GM19324 (cell line): ENCODE measurements around the gene DPF1.

Source experiments
- ATAC-seq: cut with Tn5 transposase; IDR thresholded peaks from one replicate; pipeline ENCODE4 v1.9.1; 2021; ENCODE audit warnings: mild to moderate bottlenecking, moderate library complexity; ENCODE audit not compliant: unreplicated experiment, low FRiP score

DPF1 gene

DNA sequence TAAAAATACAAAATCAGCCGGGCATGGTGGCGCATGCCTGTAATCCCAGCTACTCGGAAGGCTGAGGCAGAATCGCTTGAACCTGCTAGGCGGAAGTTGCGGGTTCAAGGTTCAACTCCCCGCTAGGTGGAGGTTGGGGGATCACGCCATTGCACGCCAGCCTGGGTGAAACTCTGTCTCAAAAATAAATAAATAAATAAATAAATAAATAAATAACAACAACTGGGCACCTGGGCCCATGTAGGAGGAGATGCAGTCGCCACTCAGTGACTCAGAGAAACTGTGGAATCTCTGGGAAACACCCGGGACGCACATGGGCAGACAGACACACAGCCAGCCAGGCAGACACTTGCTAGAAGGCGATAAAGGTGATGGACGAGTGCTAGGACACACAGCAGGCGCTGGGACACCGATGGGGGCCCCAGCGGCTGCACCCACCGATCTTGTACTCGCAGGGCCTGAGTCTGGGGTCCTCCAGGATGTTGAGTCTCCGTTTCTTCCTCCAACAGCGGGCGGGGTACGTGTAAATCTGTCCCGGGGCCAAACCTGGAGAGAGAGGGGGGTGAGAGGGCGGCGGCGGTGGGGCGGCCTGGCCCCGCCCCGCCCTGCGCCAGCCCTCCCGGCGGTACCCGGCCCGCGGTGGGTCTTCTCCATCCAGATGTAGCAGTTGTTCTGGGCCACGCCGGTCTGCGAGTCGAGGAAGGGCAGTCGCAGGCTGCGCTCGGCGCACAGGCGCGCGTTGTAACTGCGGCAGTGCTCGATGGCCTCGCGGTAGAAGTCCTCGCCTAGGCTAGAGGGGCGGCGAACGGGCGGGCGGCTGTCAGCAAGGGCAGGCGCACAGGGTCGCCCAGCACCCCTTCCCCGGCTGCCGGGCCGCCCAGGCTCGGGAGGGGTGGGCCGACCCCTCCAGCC lies 1.8 kb downstream of the DPF1 start:
- no peak for ATAC-seq

DNA sequence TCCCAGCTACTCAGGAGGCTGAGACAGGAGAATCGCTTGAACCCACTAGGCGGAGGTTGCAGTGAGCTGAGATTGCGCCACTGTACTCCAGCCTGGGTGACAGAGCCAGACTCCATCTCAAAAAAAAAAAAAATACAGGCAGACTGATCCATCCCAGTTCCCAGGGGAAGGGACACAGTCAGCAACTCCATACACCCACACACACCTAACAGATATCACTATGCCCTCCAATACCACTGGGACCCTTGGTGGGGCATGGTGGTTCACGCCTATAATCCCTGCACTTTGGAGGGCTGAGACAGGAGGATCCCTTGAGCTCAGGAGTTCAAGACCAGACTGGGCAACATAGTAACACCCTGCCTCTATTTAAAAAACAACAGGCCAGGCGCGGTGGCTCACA lies 2.6 kb downstream of the DPF1 start:
- ATAC-seq, result no peak

DNA sequence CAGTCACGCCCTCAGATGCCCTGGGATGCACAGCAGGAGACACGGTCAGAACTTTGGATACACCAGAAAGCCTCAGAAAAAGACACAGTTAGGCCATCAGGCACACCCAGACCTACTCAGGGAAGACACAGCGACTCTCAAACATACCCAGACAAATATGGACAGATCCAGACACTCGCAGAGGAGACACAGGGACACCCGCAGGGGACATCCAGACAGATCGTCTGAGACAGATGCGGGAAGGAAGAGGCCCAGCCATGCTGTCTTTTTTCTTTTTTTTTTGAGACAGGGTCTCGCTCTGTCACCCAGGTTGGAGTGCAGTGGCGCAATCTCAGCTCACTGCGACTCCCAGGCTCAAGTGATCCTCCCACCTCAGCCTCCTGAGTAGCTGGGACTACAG lies 4.8 kb downstream of the DPF1 start:
- no peak for ATAC-seq

GRCh38 chr19:38218204-38218603 lies 5.8 kb downstream of the DPF1 start:
- ATAC-seq, result no peak

DNA sequence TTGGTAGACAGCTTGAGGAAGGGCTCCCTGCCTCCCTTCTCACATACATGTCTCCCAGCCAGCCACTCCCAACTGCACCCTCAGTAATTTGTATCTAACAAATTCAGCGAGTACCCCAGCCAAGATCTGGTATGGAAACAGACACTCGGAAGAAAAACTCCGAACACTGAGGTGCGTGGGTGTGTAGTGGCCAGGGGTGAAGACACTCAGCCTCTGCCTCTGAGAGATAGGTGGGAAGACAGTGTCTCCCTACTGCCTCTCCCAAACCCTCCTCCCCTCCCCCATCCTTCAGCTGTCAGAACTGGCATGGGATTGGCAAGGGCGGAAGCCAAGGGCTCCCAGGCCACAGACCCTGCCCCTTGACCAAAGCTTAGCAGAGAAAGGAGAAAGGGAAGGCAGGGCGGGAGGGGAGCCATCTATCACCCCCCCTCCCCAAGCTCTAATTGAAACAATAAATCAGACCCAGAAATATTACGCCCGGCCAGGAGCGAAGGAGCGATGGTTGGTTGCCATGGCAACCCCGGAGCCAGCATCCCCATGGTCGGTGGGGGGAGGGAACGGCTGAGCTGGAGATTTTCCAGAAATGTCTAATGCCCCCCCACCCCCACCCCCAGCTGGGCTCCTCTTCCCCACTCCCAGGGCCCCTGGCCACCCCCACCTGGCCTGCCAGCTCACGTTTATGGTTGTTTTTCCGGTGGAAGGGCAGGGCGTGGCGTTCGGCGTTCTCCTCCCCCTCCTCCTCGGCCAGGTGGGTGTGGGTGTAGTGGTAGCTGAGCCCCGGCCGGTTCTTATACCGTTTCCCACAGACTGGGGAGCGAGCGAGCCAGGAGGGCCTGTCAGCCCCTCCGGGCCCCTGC lies 7.0 kb downstream of the DPF1 start:
- ATAC-seq, result no peak

DNA sequence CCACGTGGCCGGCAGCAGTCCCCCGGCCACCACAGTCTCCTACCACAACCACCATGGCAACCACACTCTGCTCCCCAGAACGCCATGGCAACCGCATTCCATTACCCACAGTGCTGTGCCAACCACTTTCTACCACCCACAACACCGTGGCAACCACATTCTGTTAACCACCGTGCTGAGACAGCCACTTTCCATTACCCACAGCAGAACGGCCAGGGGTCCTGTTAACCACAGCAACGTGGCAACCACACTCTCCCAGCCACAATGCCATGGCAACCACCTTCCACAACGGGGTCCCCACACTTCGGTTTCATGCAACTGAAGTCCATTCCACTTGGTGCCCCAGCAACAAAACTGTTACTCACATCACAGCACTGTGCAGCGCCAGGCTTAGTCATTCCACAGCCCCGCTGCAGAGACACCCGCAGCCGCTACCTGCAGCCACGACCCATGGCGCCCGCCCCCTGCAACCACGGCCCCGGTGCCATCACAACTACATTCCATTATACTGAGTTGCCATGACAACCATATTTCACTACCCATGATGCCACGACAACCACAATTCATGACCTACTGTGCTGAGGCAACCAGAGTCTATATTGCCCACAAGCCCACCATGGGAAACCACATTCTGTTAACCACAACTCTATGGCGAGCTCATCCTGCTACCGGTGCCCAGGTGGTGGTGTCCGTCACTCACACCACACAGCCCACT lies 10.0 kb downstream of the DPF1 start:
- no peak for ATAC-seq

GRCh38 chr19:38213469-38213868 lies 10.6 kb downstream of the DPF1 start:
- ATAC-seq, result no peak

DNA sequence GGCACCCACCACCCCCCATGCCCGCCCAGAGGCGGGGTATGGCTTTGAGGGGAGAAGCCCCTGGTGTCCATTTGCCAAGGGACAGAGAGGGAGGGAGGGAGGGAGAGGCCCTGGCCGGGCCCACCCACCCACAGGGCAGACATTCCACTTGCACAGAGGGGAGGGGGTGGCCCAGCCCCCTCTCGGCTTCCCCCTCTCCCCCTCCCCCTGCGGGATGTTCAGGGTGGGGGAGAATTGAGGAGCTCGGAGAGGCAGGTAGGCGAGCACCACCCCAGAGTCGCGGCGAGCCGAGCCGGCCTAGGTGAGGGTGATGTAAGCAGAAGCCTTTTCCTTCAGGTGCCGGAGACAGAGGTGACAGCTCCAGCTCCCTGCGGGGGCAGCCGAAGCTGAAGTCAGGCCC lies 12.3 kb downstream of the DPF1 start:
- ATAC-seq, result no peak

DNA sequence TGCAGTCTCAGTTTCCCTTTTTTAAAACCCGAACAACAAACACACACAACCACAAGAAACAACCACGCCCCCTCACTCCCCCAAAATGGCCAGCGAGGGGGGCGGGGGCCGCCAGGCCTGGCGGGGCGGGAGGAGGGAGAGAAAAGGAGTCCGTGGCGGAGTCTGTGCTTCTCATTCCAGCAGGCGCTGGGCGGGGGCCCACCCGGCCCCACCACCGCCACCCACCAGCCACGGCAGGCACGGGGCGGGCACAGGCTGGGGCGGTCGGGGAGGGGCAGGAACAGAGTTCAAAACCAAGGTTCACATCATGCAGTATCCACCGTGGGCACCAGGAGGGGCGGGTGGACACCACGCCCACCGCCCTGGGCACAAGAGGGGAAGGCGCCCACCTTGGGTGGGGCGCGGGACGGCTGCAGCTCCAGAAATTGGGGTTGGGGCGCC lies 12.9 kb downstream of the DPF1 start:
- ATAC-seq, result no peak

DNA sequence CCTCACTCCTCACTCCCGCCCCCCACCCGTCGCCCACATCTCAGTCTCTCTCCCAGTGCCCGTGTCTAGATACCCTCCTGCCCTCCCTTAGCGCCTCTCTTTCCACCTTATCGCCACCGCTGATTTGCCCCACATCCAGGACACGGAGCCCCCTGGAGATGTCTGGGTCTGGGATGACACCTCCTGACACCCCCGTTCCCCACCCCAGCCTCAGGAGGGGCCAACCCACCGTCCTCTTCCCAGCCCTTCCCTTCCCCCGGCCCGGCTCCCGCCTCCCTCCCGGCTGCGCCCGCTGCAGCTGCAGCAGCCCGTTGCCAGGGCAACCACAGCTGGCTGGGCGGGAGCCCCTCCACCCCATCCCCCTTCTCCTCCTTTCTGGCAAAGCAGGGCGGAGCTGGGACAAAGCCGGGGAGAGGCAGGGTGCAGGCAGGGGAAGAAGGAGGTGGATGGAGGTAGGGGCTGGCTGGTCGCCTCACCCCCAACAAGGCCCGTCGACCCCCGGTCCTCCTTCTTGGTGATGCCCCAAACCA lies 13.5 kb downstream of the DPF1 start:
- ATAC-seq, result no peak

DNA sequence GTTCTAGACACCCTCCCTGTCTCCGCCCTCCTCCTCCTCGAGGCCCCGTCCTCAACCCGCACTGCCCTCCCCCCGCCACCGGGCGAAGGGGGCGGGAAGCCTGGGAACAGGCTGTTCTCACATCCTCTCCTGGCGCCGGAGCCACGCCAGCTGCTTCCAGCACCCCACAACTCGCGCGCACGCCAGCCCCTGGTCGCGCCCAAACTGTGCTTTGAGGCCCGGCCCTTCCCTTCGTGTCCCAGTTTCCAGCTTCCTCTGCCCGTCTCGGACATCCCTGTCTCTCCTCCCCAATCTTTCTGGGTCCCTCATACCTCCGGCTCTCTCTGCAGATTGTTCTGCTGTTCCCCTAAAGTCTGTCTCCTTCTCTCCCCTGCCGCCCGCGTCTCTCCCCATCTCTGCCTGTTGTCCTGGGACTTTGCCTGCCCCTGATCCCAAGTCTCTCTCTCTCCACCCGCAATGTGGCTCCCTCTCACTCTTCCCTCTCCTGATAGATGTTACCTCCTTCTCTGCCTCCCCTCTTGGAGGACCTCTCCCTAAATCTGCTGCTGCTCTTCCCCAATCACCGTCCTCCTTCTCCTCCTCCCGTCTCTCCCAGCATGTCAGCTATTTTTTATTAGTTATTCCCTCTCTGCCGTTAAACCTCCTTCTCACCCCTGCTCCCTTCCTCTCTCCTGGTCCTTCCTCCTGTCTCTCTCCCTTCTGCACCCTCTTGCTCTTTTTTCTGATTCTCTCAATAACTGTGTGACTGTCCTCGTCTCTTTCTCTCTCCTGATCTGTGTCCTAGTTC lies 14.2 kb downstream of the DPF1 start:
- ATAC-seq, result no peak

DNA sequence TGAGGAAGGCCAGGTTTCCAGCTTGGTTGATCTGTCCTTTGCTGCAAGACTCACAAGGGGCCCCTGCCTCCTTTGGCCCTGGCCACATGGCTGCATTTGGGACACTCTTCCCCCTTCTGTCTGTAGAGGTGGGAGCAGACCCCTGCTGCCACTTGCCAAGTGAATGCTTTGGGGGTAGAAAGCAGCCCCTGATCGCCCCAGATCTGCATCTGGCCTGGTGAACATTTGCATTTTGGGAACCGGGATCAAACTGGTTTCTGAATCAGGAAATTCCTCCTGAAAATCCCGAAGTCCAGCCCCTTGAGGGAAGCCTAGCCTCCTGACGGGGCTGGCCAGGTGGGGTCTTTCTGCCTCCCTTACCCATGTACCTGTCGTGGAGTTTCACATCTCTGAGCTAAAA lies 14.9 kb downstream of the DPF1 start:
- no peak for ATAC-seq

DNA sequence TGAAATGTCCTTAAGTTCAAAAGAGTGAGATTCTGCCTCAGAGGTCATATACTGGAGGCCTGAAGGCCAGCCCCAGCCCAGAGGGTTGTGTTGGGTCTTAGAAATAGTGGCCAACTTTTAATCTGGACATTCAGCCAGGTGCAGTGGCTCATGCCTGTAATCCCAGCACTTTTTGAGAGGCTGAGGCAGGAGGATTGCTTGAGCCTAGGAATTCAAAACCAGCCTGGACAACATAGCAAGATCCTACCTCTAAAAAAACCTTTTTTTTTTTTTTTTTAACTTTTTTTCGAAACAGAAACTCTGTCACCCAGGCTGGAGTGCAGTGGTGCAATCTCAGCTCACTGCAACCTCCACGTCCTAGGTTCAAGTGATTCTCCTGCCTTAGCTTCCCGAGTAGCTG lies 15.5 kb downstream of the DPF1 start:
- no peak for ATAC-seq

GRCh38 chr19:38207543-38207942 lies 16.5 kb downstream of the DPF1 start:
- ATAC-seq, result no peak

- no peak for ATAC-seq
Observed at GRCh38 chr19:38206928-38207327, 17.1 kb downstream of the DPF1 start.

GRCh38 chr19:38206006-38206745 lies 17.8 kb downstream of the DPF1 start:
- ATAC-seq, result no peak

- no peak for ATAC-seq
Observed at GRCh38 chr19:38204728-38205127, 19.3 kb downstream of the DPF1 start.

- ATAC-seq, result no peak
Observed at GRCh38 chr19:38204096-38204495, 19.9 kb downstream of the DPF1 start.

DNA sequence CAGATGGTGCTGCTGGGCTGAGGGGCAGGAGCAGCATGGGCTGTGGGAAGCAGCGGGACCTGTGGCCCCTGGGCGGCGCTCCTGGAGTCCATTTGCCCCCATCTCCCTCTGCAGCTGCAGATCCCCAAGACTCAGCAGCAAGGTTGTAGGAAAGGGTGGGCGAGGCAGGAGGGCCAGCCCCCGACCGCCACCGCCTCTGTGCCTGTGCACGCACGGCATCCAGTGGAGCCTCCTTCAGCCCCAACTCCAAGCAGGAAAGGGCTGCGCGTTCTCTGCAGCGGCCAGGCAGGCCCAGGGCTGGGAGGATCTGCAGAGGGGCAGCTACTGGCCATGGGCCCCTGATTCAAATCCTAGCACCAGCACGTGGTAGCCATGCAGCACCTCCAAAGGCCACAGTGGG lies 20.8 kb downstream of the DPF1 start:
- no peak for ATAC-seq
